D721Med (cell line): Measurements from ENCODE around the gene TRAPPC1.
"Not testable (repeated sequence)": the region's sequence is repeated elsewhere in the genome, so short reads cannot be mapped to it uniquely, and the experiment has no call there.

Experiments used
- DNase-seq: peaks from one replicate; pipeline ENCODE4 v3.0.0; 2011; ENCODE audit warnings: low spot score; ENCODE audit not compliant: insufficient read length
- FAIRE-seq: peaks from 2 replicates; lab custom pipeline; 2011; peaks lifted over from hg19 to GRCh38; lab: Jason Lieb, UNC
- CTCF ChIP-seq: IDR thresholded peaks from 2 replicates; pipeline ENCODE4 v1.5.1; 2012; ENCODE audit warnings: mild to moderate bottlenecking, control low read depth; ENCODE audit not compliant: insufficient read depth; ENCODE audit errors: missing control alignments

Gene TRAPPC1

DNA sequence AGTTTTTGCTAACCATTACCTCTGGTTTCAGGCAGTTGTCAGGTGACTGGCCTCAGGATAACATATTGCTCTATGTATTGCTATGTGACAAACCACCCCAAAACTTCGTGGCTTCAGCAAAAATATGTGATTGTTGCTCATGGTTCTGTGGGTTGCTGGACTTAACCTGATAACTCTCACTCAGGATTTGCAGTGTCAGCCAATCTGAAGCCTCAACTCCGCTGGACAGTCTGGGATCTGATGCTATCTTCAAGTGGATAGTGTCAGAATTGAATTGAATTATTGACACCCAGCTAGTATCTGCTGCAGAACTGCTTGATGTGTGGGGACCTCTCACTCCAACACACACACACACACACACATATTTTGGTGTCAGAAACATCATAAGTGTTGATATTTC is 36.0 kb upstream of the TRAPPC1 start:
- DNase-seq = no peak
- no peak for TF ChIP-seq CTCF
- FAIRE-seq = no peak

DNA sequence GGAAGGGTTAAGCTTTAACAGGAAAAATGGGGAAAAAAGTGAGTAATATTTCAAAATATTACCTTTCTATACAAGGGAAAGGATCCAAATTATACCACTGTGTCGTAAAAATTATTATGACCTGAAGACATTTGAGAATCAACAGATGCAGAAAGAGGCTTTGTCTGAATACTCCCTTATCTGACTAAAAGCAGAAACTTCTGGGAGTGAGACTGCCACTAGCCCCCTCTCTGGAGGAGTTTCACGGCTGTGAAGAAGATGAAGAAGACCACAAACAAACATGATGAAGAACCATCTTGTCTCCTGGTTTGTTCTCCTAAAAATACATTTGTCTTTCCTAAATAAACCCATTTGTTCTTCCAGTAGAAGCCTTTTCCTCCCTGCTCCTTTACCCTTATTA is 29.7 kb upstream of the TRAPPC1 start:
- no peak for FAIRE-seq
- DNase-seq = no peak
- TF ChIP-seq CTCF = no peak

DNA sequence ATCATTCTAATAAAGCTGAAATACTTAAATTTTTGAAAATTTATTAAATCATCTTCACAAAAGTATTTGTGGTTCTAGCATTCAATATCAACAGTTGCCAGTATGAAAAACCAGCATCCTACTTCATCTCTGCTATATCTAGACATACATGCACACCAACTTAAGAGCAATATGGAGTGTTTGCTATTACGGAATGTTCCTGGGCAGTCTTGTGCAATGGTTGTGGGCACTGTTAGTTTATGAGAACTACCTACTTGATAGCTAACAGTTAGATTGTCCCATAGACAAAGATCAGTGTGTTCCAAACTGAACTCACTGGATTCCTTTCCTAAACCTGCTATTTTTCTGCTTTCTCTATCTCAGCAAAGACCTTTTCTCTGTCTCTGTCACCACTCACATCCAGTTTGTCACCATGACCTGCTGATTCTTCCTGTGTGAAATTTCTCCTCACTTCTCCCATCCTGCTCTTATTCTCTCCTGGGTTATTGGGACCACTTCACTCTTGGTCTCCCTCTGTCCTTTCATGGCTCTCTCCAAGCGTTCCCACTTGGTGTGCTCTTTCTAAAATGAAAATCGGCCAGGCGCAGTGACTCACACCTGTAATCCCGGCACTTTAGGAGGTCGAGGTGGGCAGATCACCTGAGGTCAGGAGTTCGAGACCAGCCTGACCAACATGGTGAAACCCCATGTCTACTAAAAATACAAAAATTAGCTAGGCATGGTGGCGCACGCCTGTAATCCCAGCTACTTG is 27.9 kb upstream of the TRAPPC1 start:
- DNase-seq = no peak
- TF ChIP-seq CTCF = no peak
- no peak for FAIRE-seq

GRCh38 chr17:7956228-7956965 is 24.7 kb upstream of the TRAPPC1 start:
- no peak for TF ChIP-seq CTCF
- no peak for FAIRE-seq
- DNase-seq = no peak

DNA sequence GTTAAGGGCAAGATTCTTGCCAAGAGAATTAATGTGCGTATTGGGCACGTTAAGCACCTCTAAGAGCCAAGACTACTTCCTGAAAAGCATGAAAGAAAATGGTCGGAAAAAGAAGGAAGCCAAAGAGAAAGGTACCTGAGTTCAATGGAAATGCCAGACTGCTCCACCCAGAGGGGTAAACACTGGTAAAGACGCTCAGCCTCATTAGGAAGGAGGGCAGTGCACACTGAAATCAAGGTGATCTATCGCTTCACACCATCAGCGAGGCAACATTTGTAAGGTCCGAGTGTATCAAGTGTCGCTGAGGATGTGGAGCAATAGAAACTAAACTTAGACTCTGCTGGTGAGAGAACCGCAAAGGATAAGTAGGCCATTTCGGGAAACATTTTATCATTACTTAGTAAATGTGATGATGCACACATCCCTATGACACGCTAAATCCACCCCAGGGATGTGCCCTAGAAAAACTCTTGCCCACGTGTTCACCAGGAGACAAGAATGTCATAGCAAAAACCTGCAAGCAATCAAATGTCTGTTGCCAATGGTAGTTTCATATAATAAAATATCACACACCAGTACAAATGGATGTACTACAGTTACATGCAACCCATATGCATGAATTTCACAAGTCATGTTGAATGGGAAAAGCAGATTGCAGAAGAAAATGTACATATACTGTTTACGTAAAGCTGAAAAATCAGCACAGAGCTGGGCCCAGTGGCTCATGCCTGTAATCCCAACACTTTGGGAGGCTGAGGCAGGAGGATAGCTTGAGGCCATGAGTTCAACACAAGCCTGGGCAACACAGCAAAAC is 23.9 kb upstream of the TRAPPC1 start:
- no peak for TF ChIP-seq CTCF
- no peak for FAIRE-seq
- no peak for DNase-seq

DNA sequence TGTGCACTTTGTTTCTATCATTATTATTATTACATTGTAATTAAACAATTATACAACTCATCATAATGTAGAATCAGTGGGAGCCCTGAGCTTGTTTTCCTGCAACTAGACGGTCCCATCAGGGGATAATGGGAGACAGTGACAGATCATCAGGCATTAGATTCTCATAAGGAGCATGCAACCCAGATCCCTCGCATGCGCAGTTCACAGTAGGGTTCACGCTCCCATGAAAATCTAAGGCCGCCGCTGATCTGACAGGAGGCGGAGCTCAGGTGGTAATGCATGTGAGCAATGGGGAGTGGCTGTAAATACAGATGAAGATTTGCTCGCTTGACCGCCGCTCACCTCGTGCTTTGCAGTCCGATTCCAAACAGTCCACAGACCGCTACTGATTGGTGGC is 21.5 kb upstream of the TRAPPC1 start:
- FAIRE-seq, DNase-seq: not testable (repeated sequence)

DNA sequence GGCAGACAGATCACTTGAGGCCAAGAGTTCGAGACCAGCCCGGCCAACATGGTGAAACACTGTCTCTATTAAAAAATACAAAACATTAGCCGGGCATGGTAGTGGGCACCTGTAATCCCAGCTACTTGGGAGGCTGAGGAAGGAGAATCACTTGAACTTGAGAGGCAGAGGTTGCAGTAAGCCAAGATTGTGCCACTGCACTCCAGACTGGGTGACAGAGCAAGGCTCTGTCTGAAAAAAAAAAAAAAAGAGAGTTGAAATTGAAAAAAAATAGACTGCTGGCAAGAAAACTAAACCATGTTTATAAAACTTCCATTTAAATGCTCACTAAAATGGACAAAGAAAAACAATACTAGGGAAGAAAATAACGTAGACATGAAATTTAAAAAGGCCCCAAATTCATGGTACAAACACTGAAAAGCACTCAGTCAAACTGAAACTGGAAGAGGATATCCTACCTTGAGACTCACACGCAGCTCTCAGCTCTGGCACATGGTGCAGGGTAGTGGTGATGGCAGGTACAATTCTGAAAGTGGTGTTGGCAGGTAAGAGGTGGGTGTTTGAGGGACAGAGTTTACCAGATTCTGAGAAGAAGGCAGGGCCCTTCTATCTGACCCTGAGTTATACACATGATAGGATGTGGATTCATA is 19.5 kb upstream of the TRAPPC1 start:
- DNase-seq = no peak
- no peak for TF ChIP-seq CTCF
- FAIRE-seq = no peak
